ENCODE measurements around the gene ZNF77. TPM values are rescaled to one million over a fixed set of nuclear protein-coding genes. Genes with fewer than 3 reads are reported as not detected.
"Not testable (repeated sequence)": the region's sequence is repeated elsewhere in the genome, so short reads cannot be mapped to it uniquely, and the experiment has no call there.

The ZNF77 gene
- total RNA-seq, 1 donor = 1.4 TPM

DNA sequence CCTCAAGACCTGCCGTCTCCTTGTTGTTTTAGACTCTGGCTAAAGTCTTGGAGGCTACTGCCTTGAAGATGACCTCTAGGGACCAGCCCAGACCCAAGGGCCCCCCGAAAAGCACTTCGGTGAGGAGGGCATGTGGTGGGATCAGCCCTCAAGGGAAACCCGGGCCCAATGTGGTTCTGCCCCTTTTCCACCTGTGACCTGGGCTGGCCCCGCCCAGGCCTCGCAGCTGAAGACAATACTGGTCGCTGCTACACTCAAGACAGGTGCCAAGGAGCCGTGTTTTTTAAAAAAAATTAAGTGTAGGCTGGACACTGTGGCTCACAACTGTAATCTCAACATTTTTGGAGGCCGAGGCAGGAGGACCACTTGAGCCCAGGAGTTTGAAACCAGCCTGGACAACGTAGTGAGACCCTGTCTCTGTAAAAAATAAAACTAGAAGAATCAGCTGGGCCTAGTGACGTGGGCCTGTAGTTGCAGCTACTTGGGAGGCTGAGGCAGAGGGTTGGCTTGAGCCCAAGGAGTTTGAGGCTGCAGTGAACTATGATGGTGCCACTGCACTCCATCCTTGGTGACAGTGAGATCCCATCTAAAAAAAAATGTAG, 33.5 kb upstream of the ZNF77 start:
- Histone ChIP-seq H3K9me3 (ENCODE audit: low read depth, low read length) (no peaks in the 10 kb centered on the region), H3K27me3 (ENCODE audit: insufficient read depth, low read length) (no peaks in the 10 kb centered on the region), H3K4me1 (ENCODE audit: insufficient read depth, low read length) (peaks cover 35% of the 10 kb centered on the region), H3K4me3 (ENCODE audit: low read length) (no peak overlapping the region)

DNA sequence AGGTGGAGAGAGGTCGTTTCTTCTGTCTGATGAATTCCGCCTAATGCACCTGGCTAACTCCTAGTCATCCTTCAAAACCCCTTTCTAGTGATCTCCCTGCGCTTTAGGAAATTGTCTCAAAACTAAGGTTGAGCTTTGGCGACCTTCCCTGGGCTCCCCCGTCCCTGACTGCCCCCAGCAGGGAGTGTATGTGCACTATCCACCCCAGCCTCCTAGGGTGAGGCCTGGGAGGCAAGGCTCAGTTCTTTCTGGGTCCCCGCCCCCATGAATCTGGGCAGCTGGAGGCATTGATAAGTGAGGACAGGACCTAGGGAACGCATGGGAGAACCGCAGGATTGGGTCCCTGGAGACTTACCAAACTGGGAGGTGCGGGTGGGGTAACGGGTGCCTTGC, 33.0 kb upstream of the ZNF77 start:
- Histone ChIP-seq H3K4me1 (ENCODE audit: insufficient read depth, low read length) (peaks cover 35% of the 10 kb centered on the region), H3K9me3 (ENCODE audit: low read depth, low read length) (no peaks in the 10 kb centered on the region), H3K27me3 (ENCODE audit: insufficient read depth, low read length) (no peaks in the 10 kb centered on the region), H3K4me3 (ENCODE audit: low read length) (no peak overlapping the region)

DNA sequence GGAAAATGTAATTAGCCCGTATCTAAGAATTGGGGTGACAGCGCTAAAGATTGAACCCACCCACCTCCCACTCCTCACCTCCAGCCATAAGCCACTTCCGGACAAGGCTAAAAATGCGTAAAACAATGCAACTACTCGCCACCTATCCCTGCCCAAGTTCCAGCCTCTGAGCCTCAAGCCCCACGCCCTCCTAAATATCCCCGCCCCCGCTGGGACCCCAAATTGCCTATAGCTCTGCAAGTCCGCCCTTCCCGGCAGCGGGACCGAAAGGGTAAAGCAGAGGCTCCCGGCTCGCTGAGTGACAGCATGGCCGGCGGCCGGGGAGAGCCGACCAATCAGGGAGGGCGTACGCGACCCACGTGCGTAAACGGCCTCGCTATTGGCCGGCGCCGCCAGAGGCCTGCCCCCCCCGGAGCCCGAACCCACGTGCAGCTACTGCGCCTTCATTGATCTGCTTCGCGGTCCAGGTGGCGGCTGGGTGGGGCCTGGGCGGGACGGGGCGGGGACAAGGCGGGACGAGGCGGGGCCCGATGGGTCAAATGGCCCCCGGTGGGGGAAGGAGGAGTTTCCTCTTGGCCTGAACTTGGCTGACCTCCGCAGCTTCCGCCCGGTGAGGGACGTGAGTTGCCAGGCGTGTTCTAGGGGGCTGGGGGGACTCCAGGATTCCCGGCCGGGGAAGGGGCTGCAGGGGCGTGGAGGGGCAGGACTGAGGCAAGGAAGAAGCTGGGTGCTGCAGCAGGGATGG, 32.4 kb upstream of the ZNF77 start, which contains the start of gene TLE6:
TSS of gene TLE6 (plus strand) at position 564 of the 745 bp plus-strand sequence. CDS start 670 bp downstream, outside the sequence.
- Histone ChIP-seq H3K9me3 (ENCODE audit: low read depth, low read length) (no peaks in the 10 kb centered on the region), H3K4me3 (ENCODE audit: low read length) (peak within 1 kb of the TSS; percentile 51), H3K4me1 (ENCODE audit: insufficient read depth, low read length) (peaks cover 35% of the 10 kb centered on the region), H3K27me3 (ENCODE audit: insufficient read depth, low read length) (no peaks in the 10 kb centered on the region)

DNA sequence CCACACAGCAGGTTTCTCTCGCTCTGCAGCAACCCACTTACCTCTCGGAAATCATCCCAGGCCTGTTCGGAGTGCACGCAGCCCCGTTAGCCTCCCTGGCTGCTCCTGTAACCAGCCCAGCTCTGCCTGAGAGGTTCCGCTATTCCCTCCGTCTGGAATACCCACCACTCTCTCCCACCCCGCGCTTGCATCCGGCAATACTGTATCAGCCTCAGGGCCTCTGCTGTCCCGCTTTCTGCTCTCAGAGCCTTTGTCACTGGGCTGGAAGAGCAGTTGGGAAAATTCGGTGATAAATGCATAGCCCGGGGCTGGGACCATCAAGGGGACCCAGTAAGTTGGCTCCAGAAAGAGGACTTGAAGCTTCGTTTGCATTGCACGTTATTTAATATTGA, 31.8 kb upstream of the ZNF77 start:
- Histone ChIP-seq H3K9me3 (ENCODE audit: low read depth, low read length) (no peaks in the 10 kb centered on the region), H3K27me3 (ENCODE audit: insufficient read depth, low read length) (no peaks in the 10 kb centered on the region), H3K4me1 (ENCODE audit: insufficient read depth, low read length) (peaks cover 39% of the 10 kb centered on the region), H3K4me3 (ENCODE audit: low read length) (peak overlapping the region; percentile 51)

DNA sequence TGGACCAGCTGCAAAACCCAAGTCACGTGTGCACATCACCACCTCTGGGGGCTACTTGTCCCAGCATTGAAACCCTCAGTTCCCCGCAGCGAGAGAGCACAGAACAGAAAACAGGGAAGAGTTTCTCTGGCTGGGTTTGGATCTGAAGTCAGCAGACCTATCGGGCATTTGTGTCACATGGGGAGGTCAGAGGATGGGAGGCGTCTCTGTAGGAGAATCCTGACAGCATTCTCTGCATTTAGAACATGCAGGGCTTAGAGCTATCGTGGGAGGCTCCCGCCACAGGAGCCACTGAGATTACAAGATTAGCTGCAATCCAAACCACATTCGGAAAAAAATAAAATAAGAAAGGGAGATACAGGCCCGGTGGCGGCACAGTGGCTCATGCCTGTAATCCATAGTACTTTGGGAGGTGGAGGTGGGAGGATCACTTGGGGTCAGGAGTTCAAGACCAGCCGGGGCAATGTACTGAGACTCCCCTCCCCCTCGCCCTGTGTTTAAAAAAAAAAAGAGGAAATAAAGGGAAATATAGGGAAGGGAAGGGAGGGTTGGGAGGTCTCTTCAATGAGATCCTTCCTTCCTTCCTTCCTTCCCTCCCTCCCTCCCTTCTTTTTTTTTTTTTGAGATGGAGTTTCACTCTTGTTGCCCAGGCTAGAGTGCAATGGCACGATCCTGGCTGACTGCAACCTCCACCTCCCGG, 29.7 kb upstream of the ZNF77 start:
- no peak overlapping the region for H3K4me3 ChIP-seq (ENCODE audit: low read length)
- H3K9me3 ChIP-seq (ENCODE audit: low read depth, low read length) = no peaks in the 10 kb centered on the region
- H3K4me1 ChIP-seq (ENCODE audit: insufficient read depth, low read length) = peaks cover 39% of the 10 kb centered on the region
- H3K27me3 ChIP-seq (ENCODE audit: insufficient read depth, low read length) = no peaks in the 10 kb centered on the region

DNA sequence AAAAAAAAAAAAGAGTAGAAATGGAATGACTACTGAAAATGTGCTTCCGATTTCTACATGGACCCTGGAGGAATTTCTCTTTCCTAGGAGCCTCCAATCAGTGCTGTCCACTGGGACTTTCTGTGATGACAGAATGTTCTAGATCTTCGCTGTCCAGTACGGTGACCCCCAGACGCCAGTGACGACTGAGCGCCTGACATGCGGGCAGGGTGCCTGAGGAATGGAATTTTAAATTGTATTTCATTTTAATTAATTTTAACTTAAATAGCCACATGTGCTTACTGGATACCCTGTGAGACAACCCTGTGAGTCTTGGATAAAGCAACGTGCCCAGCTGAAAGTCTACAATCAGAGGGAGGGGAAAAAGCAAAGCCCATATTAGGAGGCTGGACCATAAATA, 28.5 kb upstream of the ZNF77 start:
- Histone ChIP-seq H3K27me3 (ENCODE audit: insufficient read depth, low read length) (no peaks in the 10 kb centered on the region), H3K4me3 (ENCODE audit: low read length) (no peak overlapping the region), H3K4me1 (ENCODE audit: insufficient read depth, low read length) (peaks cover 46% of the 10 kb centered on the region), H3K9me3 (ENCODE audit: low read depth, low read length) (no peaks in the 10 kb centered on the region)

DNA sequence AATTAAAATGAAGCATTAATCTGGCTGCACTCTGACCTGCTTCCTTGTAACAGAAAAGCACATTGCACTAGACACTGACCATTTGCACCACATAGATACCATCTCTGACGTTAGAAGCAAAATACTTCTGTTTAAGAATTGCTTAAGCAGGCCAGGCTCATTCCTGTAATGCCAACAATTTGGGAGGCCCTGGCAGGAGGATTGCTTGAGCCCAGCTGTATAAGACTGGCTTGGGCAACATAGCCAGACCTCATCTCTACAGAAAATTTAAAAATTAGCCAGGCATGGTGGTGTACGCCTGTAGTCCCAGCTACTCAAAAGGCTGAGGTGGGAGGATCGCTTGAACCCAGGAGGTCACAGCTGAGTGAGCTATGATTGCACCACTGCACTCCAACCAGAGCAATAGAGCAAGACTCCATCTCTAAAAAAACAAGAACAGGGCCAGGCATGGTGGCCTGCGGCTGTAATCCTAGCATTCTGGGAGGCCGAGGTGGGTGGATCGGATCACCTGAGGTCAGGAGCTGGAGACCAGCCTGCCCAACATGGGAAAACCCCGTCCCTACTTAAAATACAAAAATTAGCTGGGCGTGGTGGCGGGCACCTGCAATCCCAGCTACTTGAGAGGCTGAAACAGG, 25.5 kb upstream of the ZNF77 start:
- H3K4me3 ChIP-seq (ENCODE audit: low read length) = no peak overlapping the region
- no peaks in the 10 kb centered on the region for H3K27me3 ChIP-seq (ENCODE audit: insufficient read depth, low read length)
- H3K4me1 ChIP-seq (ENCODE audit: insufficient read depth, low read length) = peaks cover 29% of the 10 kb centered on the region
- H3K9me3 ChIP-seq (ENCODE audit: low read depth, low read length) = no peaks in the 10 kb centered on the region

DNA sequence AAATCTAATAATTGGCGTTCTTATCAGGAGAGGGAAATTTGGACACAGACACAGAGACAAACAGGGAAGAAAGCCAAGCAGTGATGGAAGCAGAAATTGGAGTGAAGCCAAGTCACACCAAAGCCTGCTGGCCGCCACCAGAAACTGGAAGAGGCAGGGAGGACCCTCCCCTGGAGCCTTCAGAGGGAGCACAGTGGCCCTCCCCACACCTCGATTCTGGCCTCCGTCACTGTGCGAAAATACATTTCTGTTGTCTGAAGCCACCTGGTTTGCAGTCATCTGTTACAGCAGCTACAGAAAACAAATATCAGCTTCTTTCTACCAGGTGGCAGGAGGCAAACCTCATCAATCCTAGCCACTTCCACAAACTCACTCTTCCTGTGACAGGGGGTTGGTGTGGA, 24.3 kb upstream of the ZNF77 start:
- no peak overlapping the region for H3K4me3 ChIP-seq (ENCODE audit: low read length)
- no peaks in the 10 kb centered on the region for H3K9me3 ChIP-seq (ENCODE audit: low read depth, low read length)
- H3K27me3 ChIP-seq (ENCODE audit: insufficient read depth, low read length) = no peaks in the 10 kb centered on the region
- H3K4me1 ChIP-seq (ENCODE audit: insufficient read depth, low read length) = peaks cover 17% of the 10 kb centered on the region

DNA sequence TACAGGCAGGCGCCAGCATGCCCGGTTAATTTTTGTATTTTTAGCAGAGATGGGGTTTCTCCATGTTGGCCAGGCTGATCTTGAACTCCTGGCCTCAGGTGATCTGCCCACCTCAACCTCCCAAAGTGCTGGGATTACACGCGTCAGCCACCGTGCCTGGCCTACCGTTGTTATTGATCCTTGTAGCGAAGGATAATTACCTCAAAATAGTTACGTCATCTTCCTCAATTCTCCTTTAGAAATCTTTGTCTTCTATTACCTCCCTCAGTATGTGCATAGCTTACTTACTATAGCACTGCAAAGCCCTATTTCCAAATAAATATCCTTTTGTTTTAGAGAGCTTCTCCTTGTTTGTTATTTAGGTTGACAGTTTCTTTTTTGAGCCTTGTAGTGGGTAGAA, 23.2 kb upstream of the ZNF77 start:
- peaks cover 17% of the 10 kb centered on the region for H3K4me1 ChIP-seq (ENCODE audit: insufficient read depth, low read length)
- H3K4me3 ChIP-seq (ENCODE audit: low read length) = no peak overlapping the region
- no peaks in the 10 kb centered on the region for H3K9me3 ChIP-seq (ENCODE audit: low read depth, low read length)
- no peaks in the 10 kb centered on the region for H3K27me3 ChIP-seq (ENCODE audit: insufficient read depth, low read length)

DNA sequence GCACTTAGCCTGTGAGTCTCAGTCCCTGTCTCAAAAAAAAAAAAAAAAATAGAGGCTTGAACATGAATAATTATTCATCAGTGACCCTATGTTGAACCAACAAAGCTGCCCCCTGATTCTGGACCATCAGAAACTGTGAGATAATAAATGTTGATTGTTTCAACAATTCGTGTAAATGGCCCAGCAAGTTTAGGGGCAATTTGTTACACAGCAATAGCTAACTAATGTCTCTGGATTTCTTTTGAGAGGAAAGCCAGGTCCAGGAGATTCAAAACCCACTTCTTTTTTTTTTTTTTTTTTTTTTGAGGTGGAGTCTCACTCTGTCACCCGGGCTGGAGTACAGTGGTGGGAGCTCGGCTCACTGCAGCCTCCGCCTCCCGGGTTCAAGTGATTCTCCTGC, 20.1 kb upstream of the ZNF77 start:
- Histone ChIP-seq H3K4me3 (ENCODE audit: low read length) (no peak overlapping the region), H3K27me3 (ENCODE audit: insufficient read depth, low read length) (no peaks in the 10 kb centered on the region), H3K4me1 (ENCODE audit: insufficient read depth, low read length) (peaks cover 18% of the 10 kb centered on the region), H3K9me3 (ENCODE audit: low read depth, low read length) (no peaks in the 10 kb centered on the region)

DNA sequence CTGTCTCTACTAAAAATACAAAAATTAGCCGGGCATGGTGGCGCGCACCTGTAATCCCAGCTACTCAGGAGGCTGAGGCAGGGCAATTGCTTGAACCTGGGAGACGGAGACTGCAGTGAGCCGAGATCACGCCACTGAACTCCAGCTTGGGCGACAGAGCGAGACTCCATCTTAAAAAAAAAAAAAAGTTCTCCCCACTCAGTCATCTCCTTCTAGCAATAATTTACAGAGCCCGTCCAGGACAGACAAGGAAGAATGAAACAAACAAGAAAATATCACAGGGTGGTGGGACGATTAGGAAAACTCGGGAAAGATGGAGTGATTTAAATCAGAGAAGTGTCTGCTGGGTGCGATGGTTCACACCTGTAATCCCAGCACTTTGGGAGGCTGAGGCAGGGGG, 18.9 kb upstream of the ZNF77 start:
- not testable (repeated sequence) for H3K9me3 ChIP-seq (ENCODE audit: low read depth, low read length); H3K27me3 ChIP-seq (ENCODE audit: insufficient read depth, low read length); H3K4me3 ChIP-seq (ENCODE audit: low read length)
- peaks cover 11% of the 10 kb centered on the region for H3K4me1 ChIP-seq (ENCODE audit: insufficient read depth, low read length)

DNA sequence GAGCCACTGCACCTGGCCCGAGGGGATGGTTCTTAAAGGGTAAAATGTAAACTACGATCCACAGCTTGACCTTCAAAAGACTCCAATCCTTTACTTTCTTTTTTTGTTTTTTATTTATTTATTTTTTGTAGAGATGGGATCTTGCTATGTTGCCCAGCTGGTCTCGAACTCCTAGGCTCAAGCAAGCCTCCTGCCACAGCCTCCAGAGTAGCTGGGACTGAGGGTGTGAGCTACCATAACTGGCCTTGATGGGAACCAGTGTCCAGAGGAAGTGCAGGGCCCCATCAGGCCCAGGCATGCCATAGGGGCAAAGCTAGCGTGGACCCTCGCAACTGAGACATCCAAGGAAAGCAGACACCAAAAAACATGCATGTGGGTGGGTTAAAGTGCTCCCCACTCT, 18.4 kb upstream of the ZNF77 start:
- Histone ChIP-seq H3K27me3 (ENCODE audit: insufficient read depth, low read length) (no peaks in the 10 kb centered on the region), H3K4me3 (ENCODE audit: low read length) (no peak overlapping the region), H3K4me1 (ENCODE audit: insufficient read depth, low read length) (peaks cover 11% of the 10 kb centered on the region), H3K9me3 (ENCODE audit: low read depth, low read length) (no peaks in the 10 kb centered on the region)

DNA sequence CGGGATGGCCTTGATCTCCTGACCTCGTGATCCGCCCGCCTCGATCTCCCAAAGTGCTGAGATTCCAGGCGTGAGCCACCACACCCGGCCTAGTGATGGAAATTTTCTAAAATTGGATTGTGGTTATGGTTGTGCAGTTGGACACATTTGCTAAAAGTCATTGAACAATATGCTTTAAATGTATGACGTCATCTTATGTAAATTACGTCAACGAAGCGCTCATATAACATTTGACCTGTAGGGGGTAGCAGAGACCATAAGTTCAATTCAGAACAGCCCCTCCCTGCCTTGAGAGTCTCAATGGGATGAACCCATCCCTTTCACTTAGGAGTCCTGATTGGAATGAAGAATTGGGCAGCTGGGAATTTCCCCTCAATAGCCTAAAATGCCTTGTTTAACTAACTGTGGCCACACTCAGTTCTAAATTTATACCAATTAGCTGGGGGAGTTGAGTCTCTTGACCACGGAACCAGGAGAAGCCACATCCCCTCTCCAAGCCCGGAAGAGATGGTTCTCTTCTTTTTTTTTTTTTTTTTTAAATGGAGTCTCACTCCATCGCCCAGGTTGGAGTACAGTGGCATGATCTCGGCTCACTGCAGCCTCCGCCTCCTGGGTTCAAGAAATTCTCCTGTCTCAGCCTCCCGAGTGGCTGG, 17.4 kb upstream of the ZNF77 start:
- Histone ChIP-seq H3K4me1 (ENCODE audit: insufficient read depth, low read length) (peaks cover 11% of the 10 kb centered on the region), H3K9me3 (ENCODE audit: low read depth, low read length) (no peaks in the 10 kb centered on the region), H3K4me3 (ENCODE audit: low read length) (no peak overlapping the region), H3K27me3 (ENCODE audit: insufficient read depth, low read length) (no peaks in the 10 kb centered on the region)

DNA sequence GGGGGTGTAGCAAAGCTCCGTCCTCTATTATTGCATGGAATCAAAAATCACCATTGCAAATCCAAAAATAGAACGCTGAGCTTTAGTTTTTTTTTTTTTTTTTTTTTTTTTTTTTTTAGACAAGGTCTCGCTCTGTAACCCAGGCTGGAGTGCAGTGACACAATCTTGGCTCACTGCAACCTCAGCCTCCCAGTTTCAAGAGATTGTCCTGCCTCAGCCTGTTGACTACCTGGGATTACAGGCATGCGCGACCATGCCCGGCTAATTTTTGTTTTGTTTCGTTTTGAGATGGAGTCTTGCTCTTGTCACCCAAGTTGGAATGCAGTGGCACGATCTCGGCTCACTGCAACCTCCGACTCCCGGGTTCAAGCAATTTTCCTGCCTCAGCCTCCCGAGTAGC, 15.3 kb upstream of the ZNF77 start:
- H3K4me3 ChIP-seq (ENCODE audit: low read length) = no peak overlapping the region
- peaks cover 5% of the 10 kb centered on the region for H3K4me1 ChIP-seq (ENCODE audit: insufficient read depth, low read length)
- no peaks in the 10 kb centered on the region for H3K27me3 ChIP-seq (ENCODE audit: insufficient read depth, low read length)
- H3K9me3 ChIP-seq (ENCODE audit: low read depth, low read length) = no peaks in the 10 kb centered on the region

DNA sequence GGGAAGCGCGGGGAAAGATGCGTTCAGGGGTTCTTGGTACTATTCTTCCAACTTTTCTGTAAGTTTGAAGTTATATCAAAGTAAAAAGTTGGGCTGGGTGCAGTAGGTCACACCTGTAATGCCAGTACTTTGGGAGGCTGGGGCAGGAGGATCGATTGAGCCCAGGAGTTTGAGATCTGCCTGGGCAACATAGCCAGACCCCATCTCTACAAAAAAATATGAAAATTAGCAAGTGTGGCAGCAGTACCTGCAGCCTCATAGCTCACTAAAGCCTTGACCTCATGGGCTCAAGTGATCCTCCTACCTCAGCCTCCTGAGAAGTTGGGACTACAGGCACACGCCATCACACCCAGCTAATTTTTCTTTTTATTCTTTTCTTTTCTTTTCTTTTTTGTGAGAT, 12.4 kb upstream of the ZNF77 start:
- H3K9me3 ChIP-seq (ENCODE audit: low read depth, low read length) = no peaks in the 10 kb centered on the region
- no peaks in the 10 kb centered on the region for H3K27me3 ChIP-seq (ENCODE audit: insufficient read depth, low read length)
- H3K4me1 ChIP-seq (ENCODE audit: insufficient read depth, low read length) = peaks cover 2% of the 10 kb centered on the region
- no peak overlapping the region for H3K4me3 ChIP-seq (ENCODE audit: low read length)

All from mononuclear cell (primary cell).